ENCODE data around the gene RPL18A.

RPL18A gene

DNA sequence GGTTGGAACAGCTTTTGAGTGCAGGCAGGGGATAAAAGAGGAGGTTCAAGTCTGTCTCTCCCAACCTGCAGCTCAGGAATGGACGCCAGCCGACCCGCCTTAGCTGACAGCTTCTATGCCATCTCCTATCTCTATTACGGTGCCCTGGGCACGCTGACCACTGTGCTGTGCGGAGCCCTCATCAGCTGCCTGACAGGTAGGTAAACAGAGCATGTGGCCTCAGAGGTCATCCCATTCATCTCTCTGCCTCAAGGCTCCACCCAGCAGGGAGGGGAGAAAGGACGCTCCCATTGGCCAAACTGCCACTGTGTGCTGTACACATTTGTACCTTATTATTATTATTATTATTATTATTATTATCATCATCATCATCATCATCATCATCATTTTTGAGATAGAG is 28.6 kb downstream of the RPL18A start:
- Histone ChIP-seq H2AFZ (ENCODE audit: low read length) (no peak overlapping the region), H3K27me3 (ENCODE audit: control insufficient read depth in 3 of 3, insufficient read depth in 3 of 3, low read depth in 1 of 3, low read length in 3 of 3) (no peaks in the 10 kb centered on the region), H2BK12ac (ENCODE audit: low read length) (no peak overlapping the region), H3K9me3 (replicated peaks in 1 of 2; ENCODE audit: control insufficient read depth in 2 of 2, insufficient read depth in 1 of 2, low read depth in 1 of 2, low read length in 2 of 2) (no peaks in the 10 kb centered on the region), H3K4me3 (ENCODE audit: low read length in 2 of 2) (peak overlapping the region in 1 of 2 donors; percentile 64), H3K4me1 (ENCODE audit: control insufficient read depth in 2 of 2, insufficient read depth in 1 of 2, low read depth in 1 of 2, low read length in 2 of 2) (peaks cover 0 to 2% of the 10 kb centered on the region in 2 donors), H2BK5ac (ENCODE audit: low read length) (no peak overlapping the region), H3K36me3 (replicated peaks in 1 of 2; ENCODE audit: control insufficient read depth in 2 of 2, insufficient read depth in 2 of 2, low read length in 2 of 2) (no peaks in the 10 kb centered on the region), H3K4me2 (ENCODE audit: insufficient read depth, low read length, poor library complexity, severe bottlenecking) (no peak overlapping the region), H3K9ac (ENCODE audit: low read depth, low read length, poor library complexity) (no peak overlapping the region), H3K23ac (ENCODE audit: low read depth, low read length, poor library complexity) (peak overlapping the region; percentile 52), H3K4ac (ENCODE audit: low read length) (no peak overlapping the region), H3K27ac (replicated peaks; ENCODE audit: low read length) (no peak overlapping the region), H2BK15ac (ENCODE audit: low read length) (no peak overlapping the region), H2AK5ac (ENCODE audit: low read depth, low read length) (no peak overlapping the region), H4K91ac (ENCODE audit: low read depth, low read length, poor library complexity) (no peak overlapping the region), H4K8ac (ENCODE audit: low read depth, low read length) (no peak overlapping the region), H3K14ac (ENCODE audit: low read length) (no peak overlapping the region), H3K18ac (ENCODE audit: low read length) (no peak overlapping the region), H3K79me1 (ENCODE audit: low read depth, low read length) (peaks cover 2% of the 10 kb centered on the region), H2BK120ac (ENCODE audit: low read depth, low read length) (no peak overlapping the region)
- WGBS, 2 donors (ENCODE audit: extremely low coverage in 2 of 2, insufficient read length in 2 of 2, insufficient replicate concordance in 1 of 2) = no CpG with 5 or more reads among the region's 7 CpGs
- no peak for DNase-seq (ENCODE audit: low spot score)

DNA sequence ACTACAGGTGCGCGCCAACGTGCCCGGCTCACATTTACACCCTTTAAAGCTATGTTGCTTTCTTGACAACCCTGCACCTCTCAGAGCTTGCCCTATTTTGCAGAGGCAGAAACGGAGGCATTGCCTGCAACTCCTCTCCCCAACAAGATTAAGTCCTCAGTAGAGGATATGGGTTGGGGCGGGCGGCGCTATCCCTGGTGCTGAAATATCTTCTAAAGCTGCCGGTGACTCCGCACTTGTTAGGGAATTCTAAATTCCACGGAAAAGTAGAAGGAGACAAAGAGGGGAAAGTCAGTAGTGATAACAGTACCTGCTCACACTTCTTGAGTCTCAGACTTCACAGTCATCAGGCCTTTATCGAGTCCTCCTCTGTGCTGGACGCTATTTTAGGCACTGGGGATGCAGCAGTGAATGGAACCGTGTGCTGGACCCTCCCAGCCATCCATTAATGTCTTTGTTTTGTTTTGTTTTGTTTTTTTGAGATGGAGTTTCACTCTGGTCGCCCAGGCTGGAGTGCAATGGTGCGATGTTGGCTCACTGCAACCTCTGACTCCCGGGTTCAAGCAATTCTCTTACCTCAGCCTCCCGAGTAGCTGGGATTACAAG is 30.0 kb downstream of the RPL18A start:
- Histone ChIP-seq H4K8ac (ENCODE audit: low read depth, low read length) (no peak overlapping the region), H3K9ac (ENCODE audit: low read depth, low read length, poor library complexity) (no peak overlapping the region), H3K4me2 (ENCODE audit: insufficient read depth, low read length, poor library complexity, severe bottlenecking) (no peak overlapping the region), H2AFZ (ENCODE audit: low read length) (no peak overlapping the region), H2BK5ac (ENCODE audit: low read length) (no peak overlapping the region), H3K9me3 (replicated peaks in 1 of 2; ENCODE audit: control insufficient read depth in 2 of 2, insufficient read depth in 1 of 2, low read depth in 1 of 2, low read length in 2 of 2) (no peaks in the 10 kb centered on the region), H3K79me1 (ENCODE audit: low read depth, low read length) (peaks cover 2% of the 10 kb centered on the region), H4K91ac (ENCODE audit: low read depth, low read length, poor library complexity) (no peak overlapping the region), H2BK120ac (ENCODE audit: low read depth, low read length) (no peak overlapping the region), H2AK5ac (ENCODE audit: low read depth, low read length) (no peak overlapping the region), H3K4me3 (ENCODE audit: low read length in 2 of 2) (no peak overlapping the region), H3K23ac (ENCODE audit: low read depth, low read length, poor library complexity) (no peak overlapping the region), H3K4ac (ENCODE audit: low read length) (no peak overlapping the region), H3K4me1 (ENCODE audit: control insufficient read depth in 2 of 2, insufficient read depth in 1 of 2, low read depth in 1 of 2, low read length in 2 of 2) (peaks cover 0 to 2% of the 10 kb centered on the region in 2 donors), H3K27ac (replicated peaks; ENCODE audit: low read length) (no peak overlapping the region), H2BK15ac (ENCODE audit: low read length) (no peak overlapping the region), H3K14ac (ENCODE audit: low read length) (no peak overlapping the region), H3K27me3 (ENCODE audit: control insufficient read depth in 3 of 3, insufficient read depth in 3 of 3, low read depth in 1 of 3, low read length in 3 of 3) (no peaks in the 10 kb centered on the region), H3K36me3 (replicated peaks in 1 of 2; ENCODE audit: control insufficient read depth in 2 of 2, insufficient read depth in 2 of 2, low read length in 2 of 2) (no peaks in the 10 kb centered on the region), H3K18ac (ENCODE audit: low read length) (no peak overlapping the region), H2BK12ac (ENCODE audit: low read length) (no peak overlapping the region)
- peak; percentile 67 for DNase-seq (ENCODE audit: low spot score)
- WGBS, 2 donors (ENCODE audit: extremely low coverage in 2 of 2, insufficient read length in 2 of 2, insufficient replicate concordance in 1 of 2) = no CpG with 5 or more reads among the region's 18 CpGs

DNA sequence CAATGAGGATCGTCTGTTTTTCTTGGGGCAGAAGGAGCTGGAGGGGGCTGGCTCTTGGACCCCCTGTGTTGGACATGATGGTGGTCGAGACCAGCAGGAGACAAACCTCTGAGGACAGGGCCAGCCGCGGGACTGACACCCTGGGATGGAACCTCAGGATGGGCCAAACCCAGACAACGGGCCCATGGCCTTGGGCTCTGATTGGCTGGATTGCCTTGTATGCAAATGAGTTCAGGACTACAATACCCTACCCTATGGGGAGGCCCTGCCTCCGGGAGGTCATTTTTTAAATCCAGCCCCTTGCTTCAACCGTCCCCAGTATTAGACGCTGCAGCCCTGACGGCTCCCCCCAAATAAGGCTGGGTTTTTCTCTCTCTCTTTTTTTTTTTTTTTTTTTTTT is 34.1 kb downstream of the RPL18A start:
- H4K91ac ChIP-seq (ENCODE audit: low read depth, low read length, poor library complexity) = no peak overlapping the region
- no peak for DNase-seq (ENCODE audit: low spot score)
- H2BK5ac ChIP-seq (ENCODE audit: low read length) = no peak overlapping the region
- H3K79me1 ChIP-seq (ENCODE audit: low read depth, low read length) = peaks cover 2% of the 10 kb centered on the region
- H2BK15ac ChIP-seq (ENCODE audit: low read length) = no peak overlapping the region
- no peaks in the 10 kb centered on the region for H3K36me3 ChIP-seq (replicated peaks in 1 of 2; ENCODE audit: control insufficient read depth in 2 of 2, insufficient read depth in 2 of 2, low read length in 2 of 2)
- H3K23ac ChIP-seq (ENCODE audit: low read depth, low read length, poor library complexity) = no peak overlapping the region
- no peaks in the 10 kb centered on the region for H3K9me3 ChIP-seq (replicated peaks in 1 of 2; ENCODE audit: control insufficient read depth in 2 of 2, insufficient read depth in 1 of 2, low read depth in 1 of 2, low read length in 2 of 2)
- no peak overlapping the region for H3K27ac ChIP-seq (replicated peaks; ENCODE audit: low read length)
- H2AK5ac ChIP-seq (ENCODE audit: low read depth, low read length) = no peak overlapping the region
- H2BK12ac ChIP-seq (ENCODE audit: low read length) = no peak overlapping the region
- H3K4me2 ChIP-seq (ENCODE audit: insufficient read depth, low read length, poor library complexity, severe bottlenecking) = no peak overlapping the region
- H3K4me1 ChIP-seq (ENCODE audit: control insufficient read depth in 2 of 2, insufficient read depth in 1 of 2, low read depth in 1 of 2, low read length in 2 of 2) = peaks cover 0 to 2% of the 10 kb centered on the region in 2 donors
- no peak overlapping the region for H4K8ac ChIP-seq (ENCODE audit: low read depth, low read length)
- no peak overlapping the region for H3K4me3 ChIP-seq (ENCODE audit: low read length in 2 of 2)
- no peak overlapping the region for H2BK120ac ChIP-seq (ENCODE audit: low read depth, low read length)
- no peaks in the 10 kb centered on the region for H3K27me3 ChIP-seq (ENCODE audit: control insufficient read depth in 3 of 3, insufficient read depth in 3 of 3, low read depth in 1 of 3, low read length in 3 of 3)
- no peak overlapping the region for H3K18ac ChIP-seq (ENCODE audit: low read length)
- no peak overlapping the region for H2AFZ ChIP-seq (ENCODE audit: low read length)
- no peak overlapping the region for H3K14ac ChIP-seq (ENCODE audit: low read length)
- H3K4ac ChIP-seq (ENCODE audit: low read length) = no peak overlapping the region
- H3K9ac ChIP-seq (ENCODE audit: low read depth, low read length, poor library complexity) = no peak overlapping the region
- no CpG with 5 or more reads among the region's 9 CpGs for WGBS, 2 donors (ENCODE audit: extremely low coverage in 2 of 2, insufficient read length in 2 of 2, insufficient replicate concordance in 1 of 2)

DNA sequence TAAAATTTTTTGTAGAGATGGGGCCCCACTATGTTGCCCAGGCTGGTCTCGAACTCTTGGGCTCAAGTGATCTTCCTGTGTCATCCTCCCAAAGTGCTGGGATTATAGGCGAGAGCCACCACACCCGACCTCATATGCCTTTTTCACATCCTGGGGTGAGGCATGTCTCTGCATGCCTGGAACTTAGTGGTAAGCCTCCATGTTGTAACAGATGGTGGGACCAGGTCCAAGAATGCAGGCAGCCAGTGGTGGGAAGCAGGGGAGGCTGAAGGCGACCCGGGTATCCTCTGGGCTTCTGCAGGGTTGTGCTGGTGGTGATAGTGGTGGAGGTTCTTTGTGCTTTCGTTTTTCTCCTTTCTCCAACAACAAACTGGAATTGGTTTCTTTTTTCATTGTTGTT is 43.0 kb downstream of the RPL18A start:
- no peak overlapping the region for H3K18ac ChIP-seq (ENCODE audit: low read length)
- no peak overlapping the region for H2BK12ac ChIP-seq (ENCODE audit: low read length)
- no peak overlapping the region for H2BK120ac ChIP-seq (ENCODE audit: low read depth, low read length)
- no peak overlapping the region for H3K14ac ChIP-seq (ENCODE audit: low read length)
- WGBS, 2 donors (ENCODE audit: extremely low coverage in 2 of 2, insufficient read length in 2 of 2, insufficient replicate concordance in 1 of 2) = no CpG with 5 or more reads among the region's 6 CpGs
- no peak overlapping the region for H4K8ac ChIP-seq (ENCODE audit: low read depth, low read length)
- no peaks in the 10 kb centered on the region for H3K36me3 ChIP-seq (replicated peaks in 1 of 2; ENCODE audit: control insufficient read depth in 2 of 2, insufficient read depth in 2 of 2, low read length in 2 of 2)
- no peak overlapping the region for H3K4me3 ChIP-seq (ENCODE audit: low read length in 2 of 2)
- no peak overlapping the region for H3K4me2 ChIP-seq (ENCODE audit: insufficient read depth, low read length, poor library complexity, severe bottlenecking)
- DNase-seq (ENCODE audit: low spot score) = no peak
- no peaks in the 10 kb centered on the region for H3K79me1 ChIP-seq (ENCODE audit: low read depth, low read length)
- H2AK5ac ChIP-seq (ENCODE audit: low read depth, low read length) = no peak overlapping the region
- no peak overlapping the region for H2BK15ac ChIP-seq (ENCODE audit: low read length)
- no peaks in the 10 kb centered on the region for H3K27me3 ChIP-seq (ENCODE audit: control insufficient read depth in 3 of 3, insufficient read depth in 3 of 3, low read depth in 1 of 3, low read length in 3 of 3)
- H3K9me3 ChIP-seq (replicated peaks in 1 of 2; ENCODE audit: control insufficient read depth in 2 of 2, insufficient read depth in 1 of 2, low read depth in 1 of 2, low read length in 2 of 2) = peaks cover 0 to under 1% of the 10 kb centered on the region in 2 donors
- no peak overlapping the region for H2AFZ ChIP-seq (ENCODE audit: low read length)
- H3K9ac ChIP-seq (ENCODE audit: low read depth, low read length, poor library complexity) = no peak overlapping the region
- no peak overlapping the region for H3K4ac ChIP-seq (ENCODE audit: low read length)
- H3K4me1 ChIP-seq (ENCODE audit: control insufficient read depth in 2 of 2, insufficient read depth in 1 of 2, low read depth in 1 of 2, low read length in 2 of 2) = no peaks in the 10 kb centered on the region
- H4K91ac ChIP-seq (ENCODE audit: low read depth, low read length, poor library complexity) = no peak overlapping the region
- no peak overlapping the region for H3K27ac ChIP-seq (replicated peaks; ENCODE audit: low read length)
- no peak overlapping the region for H3K23ac ChIP-seq (ENCODE audit: low read depth, low read length, poor library complexity)
- H2BK5ac ChIP-seq (ENCODE audit: low read length) = no peak overlapping the region

Measured in neuronal stem cell (in vitro differentiated cells).